Measurements from ENCODE around the gene CAGE1.

- no peak for TF ChIP-seq EZH2 (IDR thresholded peaks at IDR 0.05; ENCODE audit: insufficient read depth, poor library complexity, severe bottlenecking)
- TF ChIP-seq EZH2phosphoT487 (IDR thresholded peaks at IDR 0.05; ENCODE audit: insufficient read depth, low read depth) = no peak
These were observed 21.8 kb upstream of the CAGE1 start for GRCh38 chr6:7411328-7411727.
